HEK293 (cell line): ENCODE data around the gene CBFB.

Experiments
- CTCF ChIA-PET: fragments of 350-600 bp; formaldehyde crosslinking; extraction: SDS; loops from one replicate; lab custom pipeline; 2021; ENCODE audit warnings: antibody characterized with exemption; lab: Yijun Ruan, JAX
- POLR2A ChIA-PET: fragments of 300-600 bp; formaldehyde crosslinking; extraction: SDS; loops from one replicate; lab custom pipeline; 2020; ENCODE audit warnings: antibody characterized with exemption, inconsistent platforms; lab: Yijun Ruan, JAX
- H3K27ac ChIP-seq: fragments of 200-500 bp; sonication (Bioruptor generic); 2 replicates; pipeline ENCODE4 v1.5.1; 2014; ENCODE audit warnings: low read depth, low read length, control low read depth, inconsistent platforms; ENCODE audit errors: extremely low read depth
- H3K36me3 ChIP-seq, 2 experiments: fragments of 200-500 bp in 1 of 2; sonication (Bioruptor generic) in 1 of 2; 1 replicate in 1 of 2; 2 replicates in 1 of 2; pipeline ENCODE4 v1.5.1; 2014 to 2017; ENCODE audit warnings: inconsistent platforms in 2 of 2, low read length in 2 of 2; ENCODE audit not compliant: control insufficient read depth in 2 of 2, insufficient read depth in 1 of 2
- H3K4me1 ChIP-seq: fragments of 200-500 bp; sonication (Bioruptor generic); 2 replicates; pipeline ENCODE4 v1.5.1; 2014; ENCODE audit warnings: mild to moderate bottlenecking, low read length, inconsistent platforms; ENCODE audit not compliant: control insufficient read depth, insufficient read depth
- H3K4me3 ChIP-seq: 2 replicates; pipeline ENCODE4 v1.5.1; 2011; ENCODE audit warnings: low read depth, mild to moderate bottlenecking, control low read depth, low read length, moderate library complexity
- H3K9me3 ChIP-seq: fragments of 200-500 bp; sonication (Bioruptor generic); 2 replicates; pipeline ENCODE4 v1.5.1; 2014; ENCODE audit warnings: low read depth, low read length, inconsistent platforms; ENCODE audit not compliant: control insufficient read depth, insufficient read depth
- KLF17 ChIP-seq: fragments of 450-650 bp; formaldehyde crosslinking; IDR thresholded peaks from 2 replicates; pipeline ENCODE4 v1.5.1; 2016; ENCODE audit warnings: missing biosample characterization, missing genetic modification characterization
- PBX3 ChIP-seq: sonication (generic); formaldehyde crosslinking; IDR thresholded peaks from 2 replicates; pipeline ENCODE4 v1.8.1; 2022; ENCODE audit warnings: mild to moderate bottlenecking, moderate library complexity, missing genetic modification reagents
- TRIM28 ChIP-seq: IDR thresholded peaks from 2 replicates; pipeline ENCODE4 v1.6.1; 2011; ENCODE audit warnings: low read length, control low read depth, borderline replicate concordance
- ZNF404 ChIP-seq: fragments of 450-650 bp; formaldehyde crosslinking; IDR thresholded peaks from 2 replicates; pipeline ENCODE4 v1.5.1; 2017; ENCODE audit warnings: missing biosample characterization, missing genetic modification characterization
- ZNF513 ChIP-seq: fragments of 450-650 bp; IDR thresholded peaks from 2 replicates; pipeline ENCODE4 v1.5.1; 2018; ENCODE audit warnings: missing biosample characterization, missing genetic modification characterization
- ZNF654 ChIP-seq: fragments of 450-650 bp; formaldehyde crosslinking; IDR thresholded peaks from 2 replicates; pipeline ENCODE4 v1.5.1; 2016; ENCODE audit warnings: low read depth, missing biosample characterization, missing genetic modification characterization
- ZNF664 ChIP-seq: fragments of 450-650 bp; formaldehyde crosslinking; IDR thresholded peaks from 2 replicates; pipeline ENCODE4 v1.5.1; 2016; ENCODE audit warnings: missing biosample characterization, missing genetic modification characterization
- ZNF701 ChIP-seq: fragments of 450-650 bp; formaldehyde crosslinking; IDR thresholded peaks from 2 replicates; pipeline ENCODE4 v1.5.1; 2016; ENCODE audit warnings: missing biosample characterization, missing genetic modification characterization
- ZNF792 ChIP-seq: fragments of 450-650 bp; formaldehyde crosslinking; IDR thresholded peaks from 2 replicates; pipeline ENCODE4 v1.5.1; 2016; ENCODE audit warnings: missing biosample characterization, missing genetic modification characterization
- ZSCAN5A ChIP-seq: fragments of 450-650 bp; formaldehyde crosslinking; IDR thresholded peaks from 2 replicates; pipeline ENCODE4 v1.5.1; 2016; ENCODE audit warnings: missing biosample characterization, missing genetic modification characterization

CBFB gene

GRCh38 chr16:67093098-67093726, 64.3 kb downstream of the CBFB start:
- ChIA-PET CTCF (interaction anchor here (0.5 to 0.7 kb wide), 5 partner anchors 8 to 222 kb away, joined by 3 to 6 read pairs (median 4); no protein-coding TSS in a partner anchor), POLR2A (no interaction called here)
- no peak for TF ChIP-seq ZSCAN5A
- peak; percentile 90 for TF ChIP-seq ZNF664 (tag by site-specific recombination)
- TF ChIP-seq ZNF654 (tag by site-specific recombination): no peak
- TF ChIP-seq ZNF701 (tag by site-specific recombination): no peak
- no peak for TF ChIP-seq TRIM28
- no peak for TF ChIP-seq PBX3 (CRISPR knock-in tag)
- no peak for TF ChIP-seq ZNF404 (tag by site-specific recombination)
- Histone ChIP-seq H3K9me3 (no peaks in the 10 kb centered on the region), H3K36me3 (peaks cover 0 to 4% of the 10 kb centered on the region in 2 experiments; a peak in 2 of 3 replicates), H3K4me1 (0 out of 2 replicates have a peak, but pooled peaks cover 4% of the 10 kb centered on the region), H3K4me3 (no peak overlapping the region), H3K27ac (no peak overlapping the region)

- POLR2A ChIA-PET: no interaction called here
Measured at GRCh38 chr16:67098599-67098998, 69.7 kb downstream of the CBFB start.

More at GRCh38 chr16:67098599-67098998, 69.7 kb downstream of the CBFB start:
- H3K27ac ChIP-seq: 0 out of 2 replicates have a peak overlapping the region, but pooled peaks have one; percentile 16
- H3K9me3 ChIP-seq: no peaks in the 10 kb centered on the region
- H3K4me1 ChIP-seq: peaks cover 5% of the 10 kb centered on the region; the same call in 1 of the 2 replicates
- peaks cover 4 to 9% of the 10 kb centered on the region in 2 experiments; a peak in 2 of 3 replicates for H3K36me3 ChIP-seq
- no peak overlapping the region for H3K4me3 ChIP-seq
- CTCF ChIA-PET: interaction anchor here (0.6 to 9.1 kb wide), 5 partner anchors 11 to 138 kb away, joined by 3 to 104 read pairs (median 4); partner anchors contain the start of genes CES3 and PHAF1
- TF ChIP-seq KLF17 (no peak), ZNF792 (tag by site-specific recombination) (no peak), ZNF513 (no peak), PBX3 (CRISPR knock-in tag) (no peak)
- TF ChIP-seq, all 188 proteins: peak for 0
